NCI-H345 treated with DMSO at 0.1 percent for 48 hours (cell line): Measurements from ENCODE around the gene TRIM62.
A peak's percentile ranks its signal among the peaks of the same experiment; 100 is the strongest.
"Not testable (repeated sequence)": the region's sequence is repeated elsewhere in the genome, so short reads cannot be mapped to it uniquely, and the experiment has no call there.

Experiments used
- DNase-seq: peaks from one replicate; lab custom pipeline; 2025; ENCODE audit not compliant: unreplicated experiment; lab: John Stamatoyannopoulos, UW

The TRIM62 gene

DNA sequence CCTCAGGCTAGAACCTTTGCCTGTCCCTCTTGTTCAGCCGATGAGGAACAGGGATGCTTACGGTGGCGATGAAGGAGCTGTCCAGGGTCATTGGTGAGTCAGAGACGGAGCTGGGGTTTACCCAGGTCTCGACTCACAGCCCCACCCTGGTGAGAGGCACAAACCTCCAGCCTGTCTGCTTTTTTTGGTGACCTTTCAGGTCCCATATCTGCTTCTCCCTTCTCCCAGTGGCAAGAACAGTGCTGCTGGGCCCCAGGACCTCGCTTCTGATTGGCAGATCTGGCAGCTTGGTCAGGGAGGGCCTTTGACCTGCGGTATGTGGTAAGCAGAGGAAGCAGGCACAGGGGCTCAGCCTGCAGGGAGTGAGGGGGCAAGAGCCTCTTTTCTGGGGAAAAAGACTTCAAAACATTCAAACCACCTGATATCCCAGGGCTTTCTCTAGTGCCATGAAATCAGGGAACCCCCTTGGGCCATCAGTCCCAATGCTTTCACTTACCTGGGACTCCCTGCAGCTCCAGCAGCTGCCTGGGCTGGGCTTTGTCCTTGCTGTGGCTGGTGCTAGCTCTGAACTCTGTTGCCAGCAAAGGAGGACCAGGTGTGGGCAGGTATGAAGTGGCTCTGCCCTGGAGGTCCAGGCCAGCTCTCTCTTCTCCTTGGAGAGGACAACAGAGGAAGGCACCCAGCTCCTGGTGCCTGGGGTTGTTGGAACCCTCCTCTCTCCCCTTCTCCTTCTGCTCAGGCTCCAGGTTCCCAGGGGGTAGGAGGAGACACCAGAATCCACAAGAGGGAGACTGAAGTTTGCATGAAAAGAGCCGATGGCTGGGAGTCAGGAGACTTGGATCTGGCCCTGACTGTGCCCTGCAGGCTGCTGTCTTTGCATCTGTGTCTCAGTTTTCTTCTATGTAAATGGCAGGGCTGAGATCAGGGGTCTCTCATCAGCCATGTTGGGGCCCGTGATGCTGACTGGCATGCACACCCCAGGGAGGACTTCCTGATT lies 41.4 kb downstream of the TRIM62 start:
- peak; percentile 22 for DNase-seq

DNA sequence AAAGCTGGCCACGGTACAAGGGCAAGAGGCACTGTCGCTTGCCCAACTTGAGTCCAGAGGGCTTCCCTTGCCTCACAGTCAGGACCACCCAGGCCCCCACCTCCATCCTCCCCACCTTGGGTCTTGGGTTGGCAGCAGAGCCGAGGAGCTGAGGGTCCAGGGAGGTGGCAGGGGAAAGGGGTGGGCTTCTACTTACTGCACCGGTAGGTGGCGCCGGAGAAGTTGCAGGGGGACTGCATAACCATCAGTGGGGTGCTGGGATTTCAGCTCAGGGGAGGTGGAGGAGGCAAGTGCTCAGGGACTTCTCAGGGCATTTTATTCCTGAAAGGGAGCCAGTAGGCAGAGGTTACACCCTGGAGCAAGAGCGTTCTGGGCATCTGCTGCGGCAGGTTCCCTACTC lies 44.0 kb downstream of the TRIM62 start:
- DNase-seq = no peak

DNA sequence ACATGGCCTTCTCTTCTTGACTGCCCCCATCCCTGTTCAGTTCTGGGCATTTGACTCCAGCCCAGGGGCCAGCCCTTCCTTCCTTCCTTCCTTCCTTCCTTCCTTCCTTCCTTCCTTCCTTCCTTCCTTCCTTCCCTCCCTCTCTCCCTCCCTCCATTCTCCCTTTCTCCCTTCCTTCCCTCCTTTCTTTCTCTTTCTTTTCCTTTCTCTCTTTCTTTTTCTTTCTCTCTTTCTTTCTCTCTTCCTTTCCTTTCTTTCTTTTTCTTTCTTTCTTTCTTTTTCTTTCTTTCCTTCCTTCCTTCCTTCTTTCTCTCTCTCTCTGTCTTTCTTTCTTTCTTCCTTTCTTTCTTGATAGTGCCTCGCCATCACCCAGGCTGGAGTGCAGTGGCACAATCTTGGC lies 45.8 kb downstream of the TRIM62 start:
- DNase-seq = not testable (repeated sequence)

DNA sequence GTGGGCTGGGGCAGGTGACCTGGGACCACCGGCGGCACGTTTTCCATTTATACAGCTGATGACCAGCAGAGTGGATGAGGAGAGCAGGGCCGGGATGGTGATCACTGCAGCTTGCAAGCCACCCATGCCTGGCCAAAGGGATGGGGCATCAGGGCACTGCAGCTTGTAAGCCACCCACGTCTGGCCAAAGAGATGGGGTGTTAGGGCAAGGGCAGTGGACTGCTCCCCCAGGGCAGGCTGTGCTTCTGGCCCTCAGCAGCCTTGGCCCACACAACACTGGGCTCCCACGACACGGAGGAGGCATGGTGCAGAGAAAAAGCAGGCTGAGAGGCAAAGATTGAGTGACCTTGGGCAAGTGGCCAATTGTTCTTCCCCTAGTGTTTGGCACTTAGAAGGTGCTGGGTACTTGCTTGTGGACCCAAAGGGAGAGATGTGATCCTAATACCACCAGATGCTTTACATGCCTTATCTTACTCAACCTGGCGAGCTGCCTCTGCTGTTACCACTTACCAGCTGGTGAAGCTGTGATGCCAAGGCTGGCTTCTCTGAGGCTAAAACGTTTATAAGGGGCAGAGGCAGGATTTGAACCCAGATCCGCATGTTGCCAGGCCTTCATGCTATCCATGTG lies 48.3 kb downstream of the TRIM62 start:
- DNase-seq = no peak

DNA sequence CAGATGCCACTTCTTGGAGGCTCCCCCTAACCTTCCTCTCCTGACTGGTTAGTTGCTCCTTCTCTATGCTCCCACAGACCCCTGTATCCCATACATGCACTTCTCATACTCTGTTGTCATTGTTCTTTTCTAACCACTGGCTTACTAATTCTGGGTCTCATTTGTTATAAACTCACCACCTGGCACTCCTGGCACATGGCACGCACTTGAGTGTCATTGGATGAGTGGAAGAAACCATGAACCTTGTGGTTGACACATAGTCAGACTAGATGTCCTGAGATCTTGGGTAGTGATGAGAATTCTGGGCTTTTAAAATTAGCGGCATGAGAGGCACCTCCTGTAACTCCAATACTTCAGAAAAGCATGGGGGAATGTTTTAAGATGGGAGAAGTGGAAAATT lies 49.3 kb downstream of the TRIM62 start:
- no peak for DNase-seq

DNA sequence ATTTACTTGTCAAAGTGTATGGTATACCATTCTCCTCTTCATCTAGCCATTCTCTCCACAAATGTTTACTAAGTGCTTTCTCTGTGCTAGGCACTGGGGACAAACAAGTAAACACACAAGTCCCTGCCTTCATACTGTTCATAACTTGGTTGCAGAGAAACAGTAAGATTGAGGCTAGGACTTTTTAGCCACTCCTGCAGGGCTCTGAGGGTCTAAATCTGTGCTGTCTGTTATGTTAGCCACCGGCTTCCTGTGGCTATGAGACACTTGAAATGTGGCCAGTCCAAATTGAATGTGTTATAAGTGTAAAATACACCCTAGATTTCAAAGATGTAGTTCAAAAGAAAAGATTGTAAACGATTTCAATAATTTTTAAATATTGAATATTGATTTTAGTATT lies 50.7 kb downstream of the TRIM62 start:
- no peak for DNase-seq

DNA sequence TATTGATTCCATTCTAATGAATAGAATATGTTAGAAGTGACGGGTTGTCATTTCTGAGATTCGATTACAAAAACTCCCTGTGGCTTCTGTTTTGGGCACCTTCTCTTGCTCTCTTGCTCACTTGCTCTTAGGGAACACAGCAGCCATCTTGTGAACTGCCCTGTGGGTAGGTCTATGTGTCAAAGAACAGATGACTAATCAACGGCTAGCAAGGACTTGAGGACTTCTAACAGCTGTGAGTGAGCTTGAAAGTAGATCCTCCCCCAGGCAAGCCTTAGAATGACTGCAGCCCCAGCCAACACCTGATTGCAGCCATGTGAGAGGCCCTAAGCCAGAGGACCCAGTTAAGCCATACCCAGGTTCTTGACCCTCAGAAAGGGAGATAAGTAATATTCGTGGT lies 51.5 kb downstream of the TRIM62 start:
- DNase-seq = no peak

DNA sequence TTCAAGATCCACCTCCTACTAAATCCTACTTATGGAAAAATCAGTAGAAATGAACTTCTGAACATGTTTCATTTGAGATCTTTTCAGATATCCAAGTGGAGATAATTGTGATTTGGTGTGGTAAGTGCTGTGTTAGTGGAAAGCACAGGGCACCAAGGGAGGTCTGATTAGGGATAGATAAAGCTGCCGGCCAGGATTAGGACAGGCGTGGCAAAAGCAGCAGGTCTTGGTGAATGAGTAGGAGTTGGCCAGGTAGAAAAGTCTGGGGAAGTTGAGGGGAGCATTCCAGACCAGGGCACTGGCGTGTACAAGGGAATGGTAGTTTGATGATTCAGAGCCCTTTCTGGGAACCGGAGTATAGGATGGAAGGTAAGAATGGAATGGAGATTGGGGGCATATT lies 53.1 kb downstream of the TRIM62 start:
- no peak for DNase-seq

DNA sequence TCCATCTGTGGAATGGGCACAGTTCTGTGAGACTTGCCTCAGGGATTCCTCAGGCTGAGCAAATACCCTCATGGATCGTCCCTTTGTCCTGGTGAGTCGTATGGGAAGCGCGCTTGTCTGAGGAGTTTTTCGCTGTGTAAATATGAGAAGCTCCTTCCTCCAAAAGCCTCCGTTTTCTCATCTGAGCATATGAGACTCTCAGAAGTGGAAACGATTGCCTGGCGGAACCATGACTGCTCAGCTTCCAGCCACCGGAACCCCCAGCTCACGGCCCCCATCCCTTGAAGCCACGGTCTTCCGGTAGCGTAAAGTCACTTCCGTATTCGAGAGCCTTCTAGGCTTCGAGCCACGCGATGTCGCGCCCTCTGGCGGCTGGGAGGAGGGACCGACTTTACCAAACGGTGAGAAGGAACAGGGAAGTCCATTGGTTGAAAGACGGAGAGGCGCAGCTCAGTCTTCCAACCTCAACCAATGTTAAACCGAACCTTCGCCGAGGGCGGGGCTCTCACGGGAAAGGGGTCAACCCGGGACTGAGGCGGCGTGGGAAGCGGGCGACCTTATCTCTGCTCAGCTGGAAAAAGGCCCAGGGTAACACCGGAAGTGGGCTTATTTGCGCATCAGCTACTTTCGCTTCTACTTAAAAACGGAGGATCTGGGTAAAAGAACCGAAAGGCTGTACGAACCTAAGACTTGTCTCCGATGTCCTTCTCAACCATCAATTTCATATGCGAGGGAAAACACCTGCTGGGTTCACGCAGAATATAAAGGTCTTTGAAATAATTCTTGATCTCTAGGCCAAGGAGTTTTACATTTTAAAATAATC lies 54.6 kb downstream of the TRIM62 start:
- DNase-seq = peak; percentile 95

DNA sequence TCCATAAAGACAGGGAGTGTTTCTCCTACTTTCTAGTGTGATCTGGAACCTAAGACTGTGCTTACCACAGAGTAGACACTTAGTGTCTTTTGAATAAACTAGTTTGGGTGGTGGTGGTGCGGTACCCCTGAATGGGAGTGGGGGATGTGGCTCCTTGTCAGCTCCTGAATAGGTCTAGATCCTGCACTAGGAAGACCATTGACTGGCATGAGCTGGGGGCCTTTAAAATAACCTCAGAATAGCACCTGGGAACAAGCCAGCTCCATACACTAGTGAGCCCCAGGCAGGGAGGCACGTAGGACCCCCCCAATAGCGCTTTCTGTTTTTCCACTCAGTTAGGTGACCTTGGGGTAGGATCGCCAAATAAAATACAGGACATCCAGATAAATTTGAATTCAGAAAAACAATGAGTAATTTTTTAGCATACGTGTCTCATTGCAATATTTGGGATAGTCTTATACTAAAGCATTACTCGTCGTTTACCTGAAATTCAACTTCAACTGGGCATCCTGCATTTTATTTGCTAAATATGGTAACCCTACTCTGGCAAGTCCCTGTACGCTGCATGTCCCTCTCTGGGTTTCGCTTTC lies 55.3 kb downstream of the TRIM62 start:
- DNase-seq = no peak

DNA sequence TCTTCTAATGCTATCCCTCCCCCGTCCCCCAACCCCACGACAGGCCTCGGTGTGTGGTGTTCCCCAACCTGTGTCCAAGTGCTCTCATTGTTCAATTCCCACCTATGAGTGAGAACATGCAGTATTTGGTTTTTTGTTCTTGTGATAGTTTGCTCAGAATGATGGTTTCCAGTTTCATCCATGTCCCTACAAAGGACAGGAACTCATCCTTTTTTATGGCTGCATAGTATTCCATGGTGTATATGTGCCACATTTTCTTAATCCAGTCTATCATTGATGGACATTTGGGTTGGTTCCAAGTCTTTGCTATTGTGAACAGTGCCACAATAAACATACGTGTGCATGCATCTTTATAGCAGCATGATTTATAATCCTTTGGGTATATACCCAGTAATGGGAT lies 57.2 kb downstream of the TRIM62 start:
- DNase-seq = not testable (repeated sequence)

DNA sequence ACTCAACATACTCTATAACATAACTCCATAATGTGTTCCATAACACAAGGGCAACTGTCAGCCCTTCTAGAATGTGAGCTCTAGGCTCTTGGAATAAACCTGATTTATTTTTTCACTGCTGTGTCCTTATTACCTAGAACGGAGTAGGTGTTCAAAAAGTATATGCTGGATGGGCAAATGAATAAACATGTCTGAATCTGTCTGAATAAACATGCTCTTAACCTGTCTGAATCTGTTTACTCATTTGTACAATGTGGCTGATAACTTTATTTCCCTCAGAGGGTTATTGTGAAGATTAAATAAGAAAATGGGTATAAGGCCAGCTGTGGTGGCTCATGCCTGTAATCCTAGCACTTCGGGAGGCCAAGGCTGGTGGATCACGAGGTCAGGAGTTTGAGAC lies 58.6 kb downstream of the TRIM62 start:
- no peak for DNase-seq

DNA sequence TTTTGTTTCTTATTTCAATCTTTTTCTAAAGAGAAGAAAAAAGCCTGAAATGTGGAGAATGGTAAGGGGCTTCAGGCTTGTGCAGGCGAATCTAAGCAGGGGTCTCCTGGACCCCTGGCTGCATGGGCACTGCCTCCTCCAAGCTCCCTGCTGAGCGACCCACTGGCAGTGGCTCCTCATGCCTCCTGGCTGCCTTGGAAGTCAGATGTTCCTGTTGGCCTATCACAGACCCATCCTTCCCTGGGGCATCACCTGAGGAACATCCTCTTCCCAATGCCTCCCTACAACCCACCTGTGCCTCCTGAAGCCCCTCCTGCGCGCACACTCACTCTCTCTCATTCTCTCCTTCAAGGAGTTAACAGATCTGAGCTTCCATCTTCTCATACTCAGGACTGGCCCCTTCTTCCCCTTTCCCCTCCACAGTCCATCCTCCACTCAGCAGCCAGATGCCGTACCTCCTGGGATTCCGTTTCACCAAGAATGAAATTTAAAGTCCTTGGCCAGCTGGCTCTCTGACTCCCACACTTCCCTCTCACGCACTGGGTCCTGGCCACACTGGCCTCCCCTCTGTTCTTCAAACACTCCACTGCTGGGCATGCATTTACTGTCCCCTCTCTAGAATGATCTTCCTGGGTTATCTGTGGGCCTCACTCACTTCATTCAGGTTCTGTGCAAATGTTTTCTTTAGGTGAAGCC lies 59.2 kb downstream of the TRIM62 start:
- DNase-seq = no peak

DNA sequence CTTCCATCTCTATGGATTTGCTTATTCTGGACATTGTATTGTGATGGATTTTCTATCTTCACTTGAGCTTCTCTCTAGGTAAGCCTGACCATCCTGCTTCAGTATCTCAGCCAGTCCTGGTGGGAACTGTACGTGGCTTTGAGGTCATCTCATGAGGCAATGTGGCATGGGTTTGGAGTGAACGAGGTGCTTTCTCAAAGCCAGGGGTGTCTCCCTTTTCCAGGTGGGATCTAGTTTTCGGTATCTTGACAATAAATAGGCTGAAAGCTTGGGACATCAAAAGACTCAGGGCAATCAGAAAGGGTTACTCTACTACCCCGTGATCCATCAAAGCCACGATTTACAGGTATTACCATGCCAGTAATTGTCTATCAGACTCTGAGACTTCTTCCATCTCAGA lies 60.1 kb downstream of the TRIM62 start:
- DNase-seq = no peak

DNA sequence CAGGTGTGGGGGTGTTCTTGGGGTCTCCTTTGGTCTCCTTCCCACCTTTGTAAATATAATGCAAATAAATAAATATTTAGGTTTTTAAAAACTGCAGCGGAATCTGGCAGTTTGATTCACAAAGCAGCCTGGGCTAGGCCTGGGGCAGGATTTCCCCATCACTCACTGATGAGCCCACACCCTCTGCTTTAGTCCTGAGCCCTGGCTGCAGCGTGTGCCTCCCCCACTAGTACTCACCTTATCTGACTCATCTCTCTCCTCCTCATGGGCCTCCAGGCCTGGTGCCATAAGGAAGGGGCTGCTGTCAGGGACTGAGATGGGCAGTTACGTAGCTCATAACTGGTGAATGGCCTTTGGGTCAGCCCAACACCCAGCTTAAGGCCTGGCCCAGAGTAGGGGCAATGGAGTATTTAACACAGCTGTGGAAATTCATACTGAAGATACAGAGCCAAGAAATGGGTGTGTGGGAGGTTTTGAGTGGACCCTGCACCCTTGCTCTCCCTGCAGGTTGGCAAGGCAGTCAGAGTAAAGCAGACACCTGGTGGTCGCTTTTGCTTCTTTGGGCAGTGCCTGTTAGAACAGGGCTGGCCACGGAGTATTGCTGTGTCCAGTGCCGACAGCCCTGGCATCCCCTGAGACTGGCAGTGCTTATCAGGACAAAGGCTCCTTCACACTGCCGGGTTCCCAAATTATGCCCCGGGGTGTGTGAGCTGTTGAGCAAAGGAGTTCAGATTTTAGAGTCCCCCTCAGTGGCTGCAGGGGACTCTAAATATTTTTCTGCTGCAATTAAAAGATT lies 61.2 kb downstream of the TRIM62 start:
- no peak for DNase-seq

DNA sequence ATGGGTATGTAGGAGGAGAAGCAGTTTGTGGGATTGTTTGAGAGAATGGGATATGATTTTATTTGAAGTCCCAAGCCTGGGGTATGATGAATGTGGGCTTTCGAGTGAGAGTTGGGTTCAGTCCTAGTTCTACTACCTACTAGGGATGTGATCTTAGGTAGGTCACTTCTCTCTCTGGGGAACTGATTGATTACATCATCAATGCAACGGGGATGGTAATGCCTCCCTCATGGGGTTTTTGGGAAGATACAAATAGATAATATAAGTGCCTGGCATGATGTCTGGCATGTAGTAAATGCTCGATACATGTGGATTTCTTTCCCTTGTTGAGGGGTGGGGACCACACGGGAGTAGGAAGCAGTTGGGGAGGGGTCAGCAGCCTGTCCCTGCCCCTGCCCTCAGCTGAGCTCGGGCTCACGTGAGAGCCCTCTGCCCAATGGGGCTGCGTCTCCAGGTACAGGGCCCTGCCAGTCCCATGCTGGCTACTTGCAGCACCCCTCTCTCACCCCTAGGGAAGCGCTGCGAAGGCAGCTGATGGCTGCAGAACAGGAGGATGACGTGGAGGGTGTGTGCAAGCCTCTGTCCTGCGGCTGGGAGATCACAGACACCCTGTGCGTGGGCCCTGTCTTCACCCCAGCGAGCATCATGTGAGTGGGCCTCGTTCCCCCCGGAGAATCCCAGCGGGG lies 62.2 kb downstream of the TRIM62 start:
- DNase-seq = no peak

DNA sequence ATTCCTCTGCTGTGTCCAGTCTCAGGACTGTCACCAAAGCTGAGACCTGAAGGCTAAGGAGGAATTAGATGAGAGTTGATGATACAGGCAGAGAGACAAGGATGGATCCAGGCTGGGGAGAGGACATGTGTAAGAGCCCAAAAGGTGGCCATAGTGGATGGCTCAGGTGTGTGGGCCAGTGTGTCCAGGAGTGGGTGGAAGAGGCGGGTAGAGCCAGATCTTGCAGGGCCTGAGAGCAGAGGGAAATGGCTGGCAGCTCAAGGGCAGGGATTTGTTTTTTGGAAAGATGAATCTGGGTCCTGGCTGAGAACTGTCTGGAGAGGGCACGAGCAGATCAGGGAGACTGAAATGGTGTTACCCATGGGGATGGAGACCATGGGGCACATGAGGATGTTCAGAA lies 62.8 kb downstream of the TRIM62 start:
- no peak for DNase-seq

DNA sequence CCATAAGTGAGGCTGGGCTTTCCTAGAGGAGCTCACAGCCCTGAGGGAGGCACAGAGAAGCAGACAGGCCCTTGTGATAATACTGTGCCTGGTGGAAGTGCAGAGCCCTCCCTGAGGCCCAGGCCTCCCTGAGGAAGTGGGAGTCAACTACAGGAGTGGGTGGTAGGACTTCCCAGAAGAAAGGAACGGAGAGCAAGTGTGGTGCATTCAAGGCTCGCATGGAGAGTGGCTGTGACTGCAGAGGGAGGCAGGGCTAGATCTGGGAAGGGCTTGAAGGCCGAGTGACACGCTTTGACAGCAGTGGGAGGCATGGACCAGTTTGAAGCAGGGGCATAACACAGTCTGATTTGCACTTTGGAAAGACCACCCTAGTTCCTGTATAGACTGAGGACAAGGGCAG lies 63.6 kb downstream of the TRIM62 start:
- DNase-seq = no peak

DNA sequence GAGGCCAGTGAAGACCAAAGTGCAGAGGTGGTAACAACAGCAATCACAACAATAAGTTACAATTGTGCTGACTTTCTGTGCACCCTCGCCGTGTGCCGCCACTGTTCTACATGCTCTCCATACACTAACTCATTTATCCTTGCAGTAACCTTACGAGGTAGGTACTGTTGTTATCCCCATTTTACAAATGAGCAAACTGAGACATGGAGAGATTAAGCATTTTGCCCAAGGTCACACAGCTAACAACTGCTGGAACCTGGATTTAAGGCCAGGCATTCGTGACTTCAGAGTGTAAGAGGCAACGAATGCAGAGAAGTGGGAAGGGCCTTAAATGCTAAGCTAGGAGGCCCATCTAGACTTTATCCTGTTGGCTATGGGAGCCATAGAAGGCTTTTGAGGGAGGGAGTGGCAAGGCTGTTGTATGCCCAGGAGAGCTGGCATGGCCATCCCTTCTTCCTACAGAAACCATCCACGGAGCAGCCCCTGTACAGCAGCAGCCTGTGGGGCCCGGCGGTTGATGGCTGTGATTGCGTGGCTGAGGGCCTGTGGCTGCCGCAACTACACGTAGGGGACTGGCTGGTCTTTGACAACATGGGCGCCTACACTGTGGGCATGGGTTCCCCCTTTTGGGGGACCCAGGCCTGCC lies 64.3 kb downstream of the TRIM62 start:
- DNase-seq = no peak
